Liver (tissue), 9 donors: ENCODE measurements around the gene OMA1. TPM values are rescaled to one million over a fixed set of nuclear protein-coding genes. Genes with fewer than 3 reads are reported as not detected.
"Not testable (repeated sequence)": the region's sequence is repeated elsewhere in the genome, so short reads cannot be mapped to it uniquely, and the experiment has no call there.

Experiments used
- DNase-seq: peaks from one replicate; pipeline ENCODE4 v3.0.0-alpha.2; 2017; ENCODE audit warnings: low spot score
- H3K27ac ChIP-seq, 2 donors: one replicate each; pipeline ENCODE4 v1.7.0; 2013; ENCODE audit warnings: inconsistent platforms in 2 of 2, low read length in 2 of 2, control low read depth in 1 of 2, low read depth in 1 of 2, mild to moderate bottlenecking in 1 of 2
- H3K27me3 ChIP-seq, 4 donors: one replicate each; pipeline versions ENCODE4 v1.6.1 to v1.7.0; 2013; ENCODE audit warnings: low read length in 3 of 4, inconsistent platforms in 1 of 4, mild to moderate bottlenecking in 1 of 4, moderate library complexity in 1 of 4; ENCODE audit not compliant: control insufficient read depth in 4 of 4, insufficient read depth in 4 of 4
- H3K36me3 ChIP-seq, 4 donors: one replicate each; pipeline versions ENCODE4 v1.6.1 to v1.7.0; 2013; ENCODE audit warnings: low read length in 3 of 4, mild to moderate bottlenecking in 3 of 4, low read depth in 1 of 4, moderate library complexity in 1 of 4; ENCODE audit not compliant: control insufficient read depth in 4 of 4, insufficient read depth in 3 of 4
- H3K4me1 ChIP-seq, 4 donors: one replicate each; pipeline versions ENCODE4 v1.6.1 to v1.7.0; 2013; ENCODE audit warnings: low read length in 3 of 4, mild to moderate bottlenecking in 3 of 4, moderate library complexity in 1 of 4; ENCODE audit not compliant: control insufficient read depth in 4 of 4, insufficient read depth in 4 of 4
- H3K4me3 ChIP-seq, 3 donors: one replicate each; pipeline versions ENCODE4 v1.6.1 to v1.7.0; 2013; ENCODE audit warnings: low read length in 3 of 3, control low read depth in 1 of 3, low read depth in 1 of 3, mild to moderate bottlenecking in 1 of 3
- H3K9ac ChIP-seq, 2 donors: one replicate each; pipeline ENCODE4 v1.7.0; 2013; ENCODE audit warnings: low read length in 2 of 2, mild to moderate bottlenecking in 2 of 2, moderate library complexity in 2 of 2, control low read depth in 1 of 2, low read depth in 1 of 2
- H3K9me3 ChIP-seq, 4 donors: one replicate each; pipeline versions ENCODE4 v1.6.1 to v1.7.0; 2013; ENCODE audit warnings: low read length in 3 of 4; ENCODE audit not compliant: control insufficient read depth in 4 of 4
- ATF3 ChIP-seq: IDR thresholded peaks from 2 replicates; pipeline ENCODE4 v1.6.1; 2016; ENCODE audit warnings: antibody characterized with exemption
- CTCF ChIP-seq: fragments of 150-350 bp; IDR thresholded peaks from 2 replicates; pipeline ENCODE4 v1.5.1; 2017; ENCODE audit warnings: improper control_type of control experiment, low read depth, low read length; ENCODE audit not compliant: missing input control
- EGR1 ChIP-seq, 2 donors: IDR thresholded peaks; 2 replicates each; pipeline ENCODE4 v1.6.1; 2016 to 2018; ENCODE audit warnings: antibody characterized with exemption in 2 of 2, low read depth in 2 of 2
- FOXA1 ChIP-seq: IDR thresholded peaks from 2 replicates; pipeline ENCODE4 v1.6.1; 2016; ENCODE audit warnings: antibody characterized with exemption
- FOXA2 ChIP-seq: IDR thresholded peaks from 2 replicates; pipeline ENCODE4 v1.6.1; 2016; ENCODE audit warnings: antibody characterized with exemption
- GABPA ChIP-seq, 2 donors: IDR thresholded peaks in 1 of 2; conservative IDR thresholded peaks in 1 of 2; 2 replicates each; pipeline ENCODE4 v1.6.1; 2016; ENCODE audit warnings: antibody characterized with exemption in 2 of 2, mild to moderate bottlenecking in 1 of 2, moderate library complexity in 1 of 2
- HNF4A ChIP-seq, 2 donors: conservative IDR thresholded peaks; 2 replicates each; pipeline ENCODE4 v1.6.1; 2016; ENCODE audit warnings: antibody characterized with exemption in 2 of 2, mild to moderate bottlenecking in 2 of 2
- HNF4G ChIP-seq: IDR thresholded peaks from 2 replicates; pipeline ENCODE4 v1.6.1; 2016; ENCODE audit warnings: antibody characterized with exemption
- JUND ChIP-seq, 2 donors: IDR thresholded peaks; 2 replicates each; pipeline ENCODE4 v1.6.1; 2016; ENCODE audit warnings: antibody characterized with exemption in 2 of 2
- MAX ChIP-seq: IDR thresholded peaks from 2 replicates; pipeline ENCODE4 v1.6.1; 2016; ENCODE audit warnings: antibody characterized with exemption
- NR2F2 ChIP-seq: IDR thresholded peaks from 2 replicates; pipeline ENCODE4 v1.6.1; 2016; ENCODE audit warnings: antibody characterized with exemption
- RAD21 ChIP-seq, 2 donors: IDR thresholded peaks; 2 replicates each; pipeline ENCODE4 v1.6.1; 2016; ENCODE audit warnings: antibody characterized with exemption in 2 of 2, mild to moderate bottlenecking in 2 of 2
- REST ChIP-seq: IDR thresholded peaks from 2 replicates; pipeline ENCODE4 v1.6.1; 2016; ENCODE audit warnings: antibody characterized with exemption, mild to moderate bottlenecking
- RXRA ChIP-seq, 2 donors: IDR thresholded peaks; 2 replicates each; pipeline ENCODE4 v1.6.1; 2017 to 2018; ENCODE audit warnings: antibody characterized with exemption in 2 of 2, mild to moderate bottlenecking in 1 of 2
- SP1 ChIP-seq: IDR thresholded peaks from 2 replicates; pipeline ENCODE4 v1.6.1; 2018; ENCODE audit warnings: antibody characterized with exemption, mild to moderate bottlenecking
- TAF1 ChIP-seq: conservative IDR thresholded peaks from 2 replicates; pipeline ENCODE4 v1.6.1; 2016; ENCODE audit warnings: antibody characterized with exemption, mild to moderate bottlenecking
- YY1 ChIP-seq: IDR thresholded peaks from 2 replicates; pipeline ENCODE4 v1.6.1; 2016; ENCODE audit warnings: antibody characterized with exemption, mild to moderate bottlenecking
- ZBTB33 ChIP-seq: IDR thresholded peaks from 2 replicates; pipeline ENCODE4 v1.6.1; 2016; ENCODE audit warnings: antibody characterized with exemption
- WGBS: extraction: QIAGEN DNeasy Blood & Tissue Kit; methylation state at CpG from one replicate; pipeline ENCODE4 v1.1.7; 2013; 5-methylcytosine and 5-hydroxymethylcytosine counted together
- polyA plus RNA-seq, 2 donors: library from polyadenylated mRNA; stranded (reverse) in 1 of 2; unstranded in 1 of 2; fragments of 200-250 nt in 1 of 2; fragments of >200 nt in 1 of 2; fragmentation: Nextera tagmentation in 1 of 2; extraction: Ambion mirVana in 1 of 2; gene quantifications; one replicate each; pipeline versions ENCODE4 v1.2.1 to v1.2.3, GENCODE V29; 2013 to 2015
- total RNA-seq, 2 donors: library from RNA; depleted of rRNA; stranded (reverse); fragments of >200 nt; gene quantifications; one replicate each; pipeline ENCODE4 v1.2.3, GENCODE V29; 2014
- donor health status: healthy.
- donor health status: healthy.
- donor health status: healthy.
- donor health status: healthy.
- donor health status: healthy.

OMA1 gene
- total and polyA plus RNA-seq, 4 donors: 9.1 to 31.0 (median 16.1) TPM

- Histone ChIP-seq H3K36me3 (no peaks in the 10 kb centered on the region), H3K9ac (no peak overlapping the region), H3K27me3 (peaks cover 0 to 2% (median 0%) of the 10 kb centered on the region in 4 donors), H3K9me3 (no peaks in the 10 kb centered on the region), H3K27ac (no peak overlapping the region), H3K4me1 (no peaks in the 10 kb centered on the region), H3K4me3 (no peak overlapping the region)
- no peak for DNase-seq
- TF ChIP-seq GABPA (IDR thresholded peaks at IDR 0.05 in 1 of 2, conservative IDR thresholded peaks at IDR 0.05 in 1 of 2) (no peak), JUND (IDR thresholded peaks at IDR 0.05) (no peak), TAF1 (no peak), CTCF (no peak)
- WGBS: 81% methylated on average over 3 of the region's 3 CpGs
Measured at GRCh38 chr1:58566339-58566738, 19.8 kb upstream of the OMA1 start.

- not testable (repeated sequence) for H3K4me3 ChIP-seq, H3K27ac ChIP-seq, DNase-seq, H3K36me3 ChIP-seq, H3K9me3 ChIP-seq, H3K9ac ChIP-seq, H3K27me3 ChIP-seq, H3K4me1 ChIP-seq
- 95% methylated on average over 1 of the region's 1 CpG for WGBS
Measured at GRCh38 chr1:58563715-58564114, 17.2 kb upstream of the OMA1 start.

- Histone ChIP-seq H3K36me3 (no peaks in the 10 kb centered on the region), H3K9ac (no peak overlapping the region), H3K4me1 (no peaks in the 10 kb centered on the region), H3K27me3 (peaks cover 0 to 1% (median 0%) of the 10 kb centered on the region in 4 donors), H3K27ac (no peak overlapping the region), H3K4me3 (no peak overlapping the region), H3K9me3 (peaks cover 0 to 3% (median 0%) of the 10 kb centered on the region in 4 donors)
- WGBS: 62% methylated on average over 6 of the region's 6 CpGs
- DNase-seq: no peak
- TF ChIP-seq JUND (IDR thresholded peaks at IDR 0.05) (no peak), FOXA1 (no peak), HNF4G (no peak), ZBTB33 (no peak), GABPA (IDR thresholded peaks at IDR 0.05 in 1 of 2, conservative IDR thresholded peaks at IDR 0.05 in 1 of 2) (no peak), MAX (no peak), TAF1 (no peak), CTCF (no peak), HNF4A (conservative IDR thresholded peaks at IDR 0.05) (no peak), NR2F2 (no peak), ATF3 (no peak), FOXA2 (no peak), REST (no peak), RXRA (IDR thresholded peaks at IDR 0.05) (no peak), YY1 (no peak), SP1 (no peak), EGR1 (IDR thresholded peaks at IDR 0.05; ENCODE audit: low read depth in 2 of 2) (no peak), RAD21 (IDR thresholded peaks at IDR 0.05) (no peak)
Measured at GRCh38 chr1:58561633-58562032, 15.1 kb upstream of the OMA1 start.
